LoVo (cell line): ENCODE data around the gene NRL.

Experiments used
- DNase-seq: peaks from one replicate; pipeline ENCODE4 v3.0.0-alpha.2; 2016; ENCODE audit warnings: low spot score

The NRL gene

GRCh38 chr14:24114532-24115421 lies at the start of gene NRL, which contains the start of gene DCAF11:
Gene NRL, minus strand, starts transcription at chr14:24114949. Its CDS starts 32,101 bp downstream, at chr14:24082848.
Gene DCAF11, plus strand, starts transcription at chr14:24114777. Its CDS starts 818 bp downstream, at chr14:24115595.
- DNase-seq, result peak; percentile 98

- DNase-seq, result no peak
Observed at GRCh38 chr14:24162093-24162492, 47.3 kb upstream of the NRL start.

GRCh38 chr14:24160850-24161804 lies 46.4 kb upstream of the NRL start, which contains the start of gene IRF9:
Gene IRF9, plus strand, starts transcription at chr14:24161265. Its CDS starts 880 bp downstream, at chr14:24162145.
- peak; percentile 97 for DNase-seq

GRCh38 chr14:24160499-24160849 lies 45.7 kb upstream of the NRL start:
- DNase-seq, result no peak

- no peak for DNase-seq
Observed at GRCh38 chr14:24159777-24160498, 45.2 kb upstream of the NRL start.

- no peak for DNase-seq
Observed at GRCh38 chr14:24157331-24157730, 42.6 kb upstream of the NRL start.

- DNase-seq, result no peak
Observed at GRCh38 chr14:24156840-24157239, 42.1 kb upstream of the NRL start.

- DNase-seq, result no peak
Observed at GRCh38 chr14:24155100-24155499, 40.4 kb upstream of the NRL start.

GRCh38 chr14:24151404-24152080 lies 36.8 kb upstream of the NRL start:
- no peak for DNase-seq

- no peak for DNase-seq
Observed at GRCh38 chr14:24150993-24151392, 36.2 kb upstream of the NRL start.

- DNase-seq, result no peak
Observed at GRCh38 chr14:24150567-24150966, 35.8 kb upstream of the NRL start.

- DNase-seq, result no peak
Observed at GRCh38 chr14:24150061-24150460, 35.3 kb upstream of the NRL start.

GRCh38 chr14:24149302-24149969 lies 34.7 kb upstream of the NRL start:
- no peak for DNase-seq

GRCh38 chr14:24147761-24148428 lies 33.1 kb upstream of the NRL start:
- DNase-seq, result no peak

GRCh38 chr14:24146978-24147760 lies 32.4 kb upstream of the NRL start, which contains the start of gene RNF31:
Gene RNF31, plus strand, starts transcription at chr14:24147498. Its CDS starts 201 bp downstream, at chr14:24147699.
- DNase-seq, result peak; percentile 99

- DNase-seq, result peak; percentile 97
Observed at GRCh38 chr14:24146453-24146977, 31.8 kb upstream of the NRL start, which contains the start of gene PSME2. Gene PSME2, minus strand, starts transcription at chr14:24146610. Its CDS starts 29 bp downstream, at chr14:24146581.

GRCh38 chr14:24145690-24146452 lies 31.1 kb upstream of the NRL start:
- no peak for DNase-seq

GRCh38 chr14:24145219-24145618 lies 30.5 kb upstream of the NRL start:
- DNase-seq, result no peak
